DMS 273 (cell line): ENCODE data around the gene STUM.
"Not testable (repeated sequence)": the region's sequence is repeated elsewhere in the genome, so short reads cannot be mapped to it uniquely, and the experiment has no call there.

Experiments used
- DNase-seq: peaks from one replicate; lab custom pipeline; 2025; ENCODE audit not compliant: unreplicated experiment; lab: John Stamatoyannopoulos, UW

The STUM gene

GRCh38 chr1:226603022-226603857, 54.7 kb downstream of the STUM start:
- DNase-seq: peak; percentile 96

- no peak for DNase-seq
Measured at GRCh38 chr1:226603858-226604559, 55.4 kb downstream of the STUM start.

- DNase-seq: no peak
Measured at GRCh38 chr1:226604560-226605317, 56.2 kb downstream of the STUM start.

- DNase-seq: no peak
Measured at GRCh38 chr1:226605318-226605950, 56.9 kb downstream of the STUM start.

- no peak for DNase-seq
Measured at GRCh38 chr1:226606311-226607267, 58.0 kb downstream of the STUM start.

- no peak for DNase-seq
Measured at GRCh38 chr1:226607268-226607660, 58.7 kb downstream of the STUM start.

- DNase-seq: no peak
Measured at GRCh38 chr1:226607821-226608220, 59.3 kb downstream of the STUM start.

- peak; percentile 89 for DNase-seq
Measured at GRCh38 chr1:226608699-226609505, 60.3 kb downstream of the STUM start.

GRCh38 chr1:226609836-226610455, 61.4 kb downstream of the STUM start:
- peak; percentile 75 for DNase-seq

- DNase-seq: no peak
Measured at GRCh38 chr1:226610671-226611070, 62.1 kb downstream of the STUM start.

GRCh38 chr1:226611301-226611700, 62.7 kb downstream of the STUM start:
- no peak for DNase-seq

- not testable (repeated sequence) for DNase-seq
Measured at GRCh38 chr1:226611980-226612379, 63.4 kb downstream of the STUM start.

- no peak for DNase-seq
Measured at GRCh38 chr1:226615876-226616275, 67.3 kb downstream of the STUM start.

GRCh38 chr1:226616636-226617035, 68.1 kb downstream of the STUM start:
- no peak for DNase-seq

- no peak for DNase-seq
Measured at GRCh38 chr1:226617109-226617508, 68.5 kb downstream of the STUM start.

GRCh38 chr1:226617719-226618118, 69.2 kb downstream of the STUM start:
- DNase-seq: not testable (repeated sequence)

- no peak for DNase-seq
Measured at GRCh38 chr1:226618380-226618779, 69.8 kb downstream of the STUM start.

GRCh38 chr1:226619031-226619430, 70.5 kb downstream of the STUM start:
- DNase-seq: no peak

- no peak for DNase-seq
Measured at GRCh38 chr1:226622012-226622411, 73.4 kb downstream of the STUM start.
